ENCODE measurements around the gene EXT2. TPM values are rescaled to one million over a fixed set of nuclear protein-coding genes. Genes with fewer than 3 reads are reported as not detected.

Gene EXT2
- total RNA-seq, 1 experiment from 2014 or later, result 77.0 TPM

GRCh38 chr11:44120169-44120568, 24.7 kb downstream of the EXT2 start:
- no peaks in the 10 kb centered on the region for H3F3A ChIP-seq (ENCODE audit: low read length, unreplicated experiment)
- peak; percentile 63; the same call in 1 of the 2 replicates for ATAC-seq
- no peak for TF ChIP-seq EZH2phosphoT487 (IDR thresholded peaks at IDR 0.05; ENCODE audit: borderline replicate concordance, low read length)
- no peak for TF ChIP-seq EZH2 (IDR thresholded peaks at IDR 0.05; ENCODE audit: low read length, unreplicated experiment)
- TF ChIP-seq CTCF (conservative IDR thresholded peaks at IDR 0.05; ENCODE audit: low read depth, low read length), result peak; percentile 60
- no peak overlapping the region for H3K4me2 ChIP-seq (ENCODE audit: low read length)
- no peaks in the 10 kb centered on the region for H3K9me2 ChIP-seq (replicated peaks; ENCODE audit: low read length)
- H3K9ac ChIP-seq (ENCODE audit: low read length), result no peak overlapping the region
- intact Hi-C loops (cut with micrococcal nuclease), result no loop called here
- H3K36me3 ChIP-seq (ENCODE audit: low read depth, low read length), result peaks cover 4% of the 10 kb centered on the region; the same call in 1 of the 2 replicates
- no peaks in the 10 kb centered on the region for H3K79me2 ChIP-seq (ENCODE audit: low read length)
- H3K27me3 ChIP-seq (ENCODE audit: low read length), result no peaks in the 10 kb centered on the region
- DNase-seq, result peak; percentile 39
- no peaks in the 10 kb centered on the region for H4K20me1 ChIP-seq (ENCODE audit: low read length)
- no TSS peak for BruUV-seq (replicated peaks)
- no peak overlapping the region for H3K27ac ChIP-seq (ENCODE audit: low read length)
- no peaks in the 10 kb centered on the region for H3K9me3 ChIP-seq (ENCODE audit: low read length)
- no peak overlapping the region for H2AFZ ChIP-seq (ENCODE audit: low read length)
- POLR2A ChIA-PET (ENCODE audit: unreplicated experiment), result no interaction called here
- CTCF ChIA-PET, result interaction anchor here (1.3 kb wide), 1 partner anchor 26 kb away, joined by 3 read pairs; no protein-coding TSS in a partner anchor
- H3K4me1 ChIP-seq (ENCODE audit: insufficient read depth, low read length), result no peaks in the 10 kb centered on the region
- H3K4me3 ChIP-seq (ENCODE audit: low read length), result no peak overlapping the region

DNA sequence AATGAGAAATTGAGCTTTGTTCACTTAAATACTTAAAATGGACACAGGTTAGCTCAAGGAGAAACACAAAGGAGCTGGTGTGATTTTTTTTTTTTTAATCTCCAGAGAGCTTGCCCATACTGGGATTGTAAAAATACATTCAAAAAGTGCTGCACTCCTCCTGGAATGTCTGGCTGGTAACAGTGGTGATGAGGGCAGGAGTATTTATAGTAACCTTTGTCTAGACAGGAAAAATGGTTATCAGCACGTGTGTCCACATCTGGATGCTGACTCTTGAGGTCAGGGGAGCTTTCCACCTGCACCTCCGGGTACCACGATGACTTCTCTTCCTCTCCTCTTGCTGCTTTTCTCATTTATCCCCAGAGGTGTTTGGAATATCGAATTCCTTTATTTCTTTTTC, 30.1 kb downstream of the EXT2 start:
- no peak for TF ChIP-seq EZH2phosphoT487 (IDR thresholded peaks at IDR 0.05; ENCODE audit: borderline replicate concordance, low read length)
- no peaks in the 10 kb centered on the region for H3K27me3 ChIP-seq (ENCODE audit: low read length)
- CTCF ChIA-PET, result no interaction called here
- no peak overlapping the region for H2AFZ ChIP-seq (ENCODE audit: low read length)
- no peaks in the 10 kb centered on the region for H4K20me1 ChIP-seq (ENCODE audit: low read length)
- H3K4me3 ChIP-seq (ENCODE audit: low read length), result no peak overlapping the region
- H3K79me2 ChIP-seq (ENCODE audit: low read length), result no peaks in the 10 kb centered on the region
- no peak overlapping the region for H3K9ac ChIP-seq (ENCODE audit: low read length)
- no peak overlapping the region for H3K27ac ChIP-seq (ENCODE audit: low read length)
- H3K9me2 ChIP-seq (replicated peaks; ENCODE audit: low read length), result no peaks in the 10 kb centered on the region
- no peaks in the 10 kb centered on the region for H3K4me1 ChIP-seq (ENCODE audit: insufficient read depth, low read length)
- no peaks in the 10 kb centered on the region; the same call in 1 of the 2 replicates for H3K36me3 ChIP-seq (ENCODE audit: low read depth, low read length)
- intact Hi-C loops (cut with micrococcal nuclease), result no loop called here
- H3F3A ChIP-seq (ENCODE audit: low read length, unreplicated experiment), result no peaks in the 10 kb centered on the region
- ATAC-seq (no peak), DNase-seq (no peak)
- no peaks in the 10 kb centered on the region for H3K9me3 ChIP-seq (ENCODE audit: low read length)
- no peak overlapping the region for H3K4me2 ChIP-seq (ENCODE audit: low read length)
- BruUV-seq (replicated peaks), result no TSS peak
- POLR2A ChIA-PET (ENCODE audit: unreplicated experiment), result no interaction called here

DNA sequence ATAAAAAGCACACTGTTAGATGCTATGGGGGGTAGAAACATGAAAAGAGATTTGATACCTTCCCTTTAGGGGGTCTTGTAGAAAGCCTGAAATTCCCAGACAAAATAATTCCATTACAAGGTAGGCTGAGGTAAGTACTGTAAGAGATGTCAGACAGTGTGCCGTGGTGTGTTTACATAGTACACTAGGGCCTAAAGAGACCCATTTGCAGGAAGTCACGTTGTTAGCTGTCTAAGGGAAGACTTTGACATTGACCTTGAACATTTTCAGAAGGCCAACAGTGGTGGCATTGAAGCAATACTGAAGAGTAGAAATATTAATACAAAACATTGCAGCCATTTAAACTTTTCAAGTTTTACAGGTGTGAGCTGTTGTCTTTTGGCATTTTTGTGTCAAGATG, 30.8 kb downstream of the EXT2 start:
- intact Hi-C loops (cut with micrococcal nuclease), result no loop called here
- no peak for DNase-seq
- Histone ChIP-seq H3K27me3 (ENCODE audit: low read length) (no peaks in the 10 kb centered on the region), H3K79me2 (ENCODE audit: low read length) (no peaks in the 10 kb centered on the region), H3K9me3 (ENCODE audit: low read length) (no peaks in the 10 kb centered on the region), H3K4me1 (ENCODE audit: insufficient read depth, low read length) (no peaks in the 10 kb centered on the region), H3K27ac (ENCODE audit: low read length) (no peak overlapping the region), H3K4me2 (ENCODE audit: low read length) (no peak overlapping the region), H3K36me3 (ENCODE audit: low read depth, low read length) (no peaks in the 10 kb centered on the region; the same call in 1 of the 2 replicates), H3F3A (ENCODE audit: low read length, unreplicated experiment) (no peaks in the 10 kb centered on the region), H3K9me2 (replicated peaks; ENCODE audit: low read length) (no peaks in the 10 kb centered on the region), H3K9ac (ENCODE audit: low read length) (no peak overlapping the region), H2AFZ (ENCODE audit: low read length) (no peak overlapping the region), H4K20me1 (ENCODE audit: low read length) (no peaks in the 10 kb centered on the region), H3K4me3 (ENCODE audit: low read length) (no peak overlapping the region)
- no peak for ATAC-seq
- no peak for TF ChIP-seq EZH2 (IDR thresholded peaks at IDR 0.05; ENCODE audit: low read length, unreplicated experiment)
- TF ChIP-seq CTCF (conservative IDR thresholded peaks at IDR 0.05; ENCODE audit: low read depth, low read length), result no peak
- TF ChIP-seq EZH2phosphoT487 (IDR thresholded peaks at IDR 0.05; ENCODE audit: borderline replicate concordance, low read length), result no peak
- CTCF ChIA-PET, result no interaction called here
- POLR2A ChIA-PET (ENCODE audit: unreplicated experiment), result no interaction called here
- no TSS peak for BruUV-seq (replicated peaks)
